K562 (cell line): ENCODE results near the gene TMCC2. TPM values are rescaled to one million over a fixed set of nuclear protein-coding genes. Genes with fewer than 3 reads are reported as not detected.
A peak's percentile ranks its signal among the peaks of the same experiment; 100 is the strongest.

Experiments
- ASH1L ChIP-seq: fragments of 450-650 bp; IDR thresholded peaks from 2 replicates; pipeline ENCODE4 v1.6.1; 2018; ENCODE audit warnings: borderline replicate concordance, mild to moderate bottlenecking, low read depth; ENCODE audit not compliant: partially characterized antibody
- CEBPG ChIP-seq, 3 experiments: fragments of 200-800 bp in 1 of 3; sonication (Bioruptor generic) in 1 of 3; sonication (generic) in 1 of 3; formaldehyde crosslinking in 1 of 3; IDR thresholded peaks in 2 of 3; conservative IDR thresholded peaks in 1 of 3; 2 replicates each; pipeline versions ENCODE4 v1.6.1 to v1.8.0; 2016 to 2022; ENCODE audit warnings: missing compliant biosample characterization in 2 of 3, missing genetic modification characterization in 2 of 3, mild to moderate bottlenecking in 1 of 3, missing genetic modification reagents in 1 of 3
- EHMT2 ChIP-seq: fragments of 450-650 bp; IDR thresholded peaks from 2 replicates; pipeline ENCODE4 v1.6.1; 2018; ENCODE audit warnings: antibody characterized with exemption
- ETS2 ChIP-seq: IDR thresholded peaks from 2 replicates; pipeline ENCODE4 v1.6.1; 2016; ENCODE audit warnings: borderline replicate concordance, missing genetic modification characterization, mild to moderate bottlenecking, moderate library complexity, missing compliant biosample characterization; ENCODE audit not compliant: poor library complexity, severe bottlenecking
- ETV5 ChIP-seq: sonication (generic); formaldehyde crosslinking; IDR thresholded peaks from 2 replicates; pipeline ENCODE4 v1.4.0; 2020; ENCODE audit warnings: low read depth, mild to moderate bottlenecking, missing genetic modification reagents
- FIP1L1 ChIP-seq: fragments of 200-400 bp; formaldehyde crosslinking; IDR thresholded peaks from 2 replicates; pipeline ENCODE4 v1.6.1; 2018; ENCODE audit warnings: mild to moderate bottlenecking, low read depth, low read length; ENCODE audit not compliant: poor library complexity, severe bottlenecking
- FOXJ2 ChIP-seq: fragments of 200-800 bp; sonication (Bioruptor generic); IDR thresholded peaks from 2 replicates; pipeline ENCODE4 v1.6.1; 2016; ENCODE audit warnings: missing genetic modification characterization, missing compliant biosample characterization
- HDAC6 ChIP-seq: IDR thresholded peaks from 2 replicates; pipeline ENCODE4 v1.6.1; 2012; ENCODE audit warnings: low read depth, mild to moderate bottlenecking, control low read depth, inconsistent platforms, low read length, moderate library complexity
- HMGN3 ChIP-seq: IDR thresholded peaks from 2 replicates; pipeline ENCODE4 v1.6.1; 2011; ENCODE audit warnings: borderline replicate concordance, low read depth, mild to moderate bottlenecking, mixed read lengths, low read length; ENCODE audit not compliant: insufficient read length; ENCODE audit errors: extremely low read depth
- HMGXB4 ChIP-seq: sonication (generic); formaldehyde crosslinking; IDR thresholded peaks from 2 replicates; pipeline ENCODE4 v1.8.1; 2023; ENCODE audit warnings: mild to moderate bottlenecking, missing genetic modification reagents
- HNRNPLL ChIP-seq: fragments of 200-400 bp; formaldehyde crosslinking; IDR thresholded peaks from 2 replicates; pipeline ENCODE4 v1.6.1; 2017; ENCODE audit warnings: low read length, low read depth, mild to moderate bottlenecking; ENCODE audit not compliant: poor library complexity, severe bottlenecking
- KAT7 ChIP-seq: sonication (generic); formaldehyde crosslinking; IDR thresholded peaks from 2 replicates; pipeline ENCODE4 v1.8.0; 2022; ENCODE audit warnings: missing genetic modification reagents, mild to moderate bottlenecking, borderline replicate concordance
- KDM5B ChIP-seq: fragments of 200-600 bp; sonication (generic); IDR thresholded peaks from 2 replicates; pipeline ENCODE4 v1.6.1; 2012; ENCODE audit warnings: low read depth, mild to moderate bottlenecking, moderate library complexity, low read length, control low read depth, inconsistent platforms; ENCODE audit not compliant: insufficient replicate concordance
- KHSRP ChIP-seq: fragments of 450-650 bp; IDR thresholded peaks from 2 replicates; pipeline ENCODE4 v1.6.1; 2017
- NRF1 ChIP-seq, 2 experiments: fragments of 450-650 bp; IDR thresholded peaks in 1 of 2; conservative IDR thresholded peaks in 1 of 2; 2 replicates each; pipeline ENCODE4 v1.6.1; 2014; ENCODE audit warnings: mild to moderate bottlenecking in 2 of 2
- POLR2AphosphoS2 ChIP-seq: IDR thresholded peaks from 2 replicates; pipeline ENCODE4 v1.6.1; 2012; ENCODE audit warnings: low read length, improper control_type of control experiment
- POLR2AphosphoS5 ChIP-seq: IDR thresholded peaks from 2 replicates; pipeline ENCODE4 v1.6.1; 2011; ENCODE audit warnings: mild to moderate bottlenecking, low read depth, low read length, moderate library complexity; ENCODE audit not compliant: control insufficient read depth, insufficient read depth
- TAL1 ChIP-seq: fragments of 450-650 bp; IDR thresholded peaks from 2 replicates; pipeline ENCODE4 v1.6.1; 2016; ENCODE audit warnings: mild to moderate bottlenecking
- THRA ChIP-seq: fragments of 450-650 bp; IDR thresholded peaks from 2 replicates; pipeline ENCODE4 v1.6.1; 2017; ENCODE audit warnings: mild to moderate bottlenecking, moderate library complexity
- XRCC3 ChIP-seq: fragments of 450-650 bp; IDR thresholded peaks from 2 replicates; pipeline ENCODE4 v1.6.1; 2017; ENCODE audit warnings: mild to moderate bottlenecking, moderate library complexity
- ZKSCAN8 ChIP-seq: fragments of 200-800 bp; sonication (Bioruptor generic); IDR thresholded peaks from 2 replicates; pipeline ENCODE4 v1.6.1; 2016; ENCODE audit warnings: missing genetic modification characterization, missing compliant biosample characterization
- ZNF140 ChIP-seq: fragments of 250-450 bp; sonication (Bioruptor Pico); IDR thresholded peaks from 2 replicates; pipeline ENCODE4 v1.8.0; 2021; ENCODE audit warnings: moderate library complexity, mild to moderate bottlenecking, inconsistent platforms
- ZNF3 ChIP-seq: fragments of 250-450 bp; sonication (Bioruptor Pico); IDR thresholded peaks from 2 replicates; pipeline ENCODE4 v1.5.0; 2021; ENCODE audit warnings: mild to moderate bottlenecking, moderate library complexity
- ZNF57 ChIP-seq: fragments of 450-650 bp; formaldehyde crosslinking; IDR thresholded peaks from 2 replicates; pipeline ENCODE4 v1.4.0; 2020; ENCODE audit warnings: mild to moderate bottlenecking, moderate library complexity
- ZNF707 ChIP-seq: fragments of 250-450 bp; sonication (Bioruptor Pico); conservative IDR thresholded peaks from 2 replicates; pipeline ENCODE4 v1.8.0; 2022; ENCODE audit warnings: inconsistent platforms, mild to moderate bottlenecking, moderate library complexity
- ZNF764 ChIP-seq: fragments of 250-450 bp; sonication (Bioruptor Pico); IDR thresholded peaks from 2 replicates; pipeline ENCODE4 v1.4.0; 2020; ENCODE audit warnings: low read depth, mild to moderate bottlenecking, moderate library complexity
- ZNF766 ChIP-seq: fragments of 200-800 bp; sonication (Bioruptor generic); conservative IDR thresholded peaks from 2 replicates; pipeline ENCODE4 v1.6.1; 2016; ENCODE audit warnings: missing genetic modification characterization, missing compliant biosample characterization
- polyA plus RNA-seq, 8 experiments: library from polyadenylated mRNA; depleted of rRNA in 4 of 8; stranded (reverse) in 5 of 8; unstranded in 3 of 8; fragments of >200 nt; fragmentation: Nextera tagmentation in 2 of 8; fragmentation: Illumina TruSeq in 1 of 8; extraction: Ambion mirVana in 2 of 8; extraction: Trizol in 1 of 8; gene quantifications; 2 replicates each; pipeline versions ENCODE4 v1.2.1 to v1.2.3, GENCODE V29; 2011 to 2014; ENCODE audit warnings: inconsistent platforms in 1 of 8, missing spikeins in 1 of 8
- total RNA-seq, 7 experiments: library from RNA; depleted of rRNA in 6 of 7; stranded (reverse); fragments of >200 nt in 6 of 7; fragmentation: Illumina TruSeq in 2 of 7; extraction: Trizol in 2 of 7; gene quantifications; 2 replicates each; pipeline versions ENCODE4 v1.2.1 to v1.2.3, GENCODE V29; 2011 to 2021; ENCODE audit warnings: low replicate concordance in 1 of 7

TMCC2 gene
- total and polyA plus RNA-seq, 9 of the 15 experiments (the other 6 are each of a cell fraction or from before 2014, with no cell fraction given) = 0.06 to 1.8 (median 0.98) TPM

GRCh38 chr1:205267306-205267902 lies 39.7 kb downstream of the TMCC2 start (continued):
- TF ChIP-seq KAT7 (CRISPR knock-in tag) (no peak), ZNF140 (CRISPR knock-in tag) (no peak), ETS2 (tag) (no peak), POLR2AphosphoS5 (no peak), NRF1 (conservative IDR thresholded peaks at IDR 0.05 in 1 of 2, IDR thresholded peaks at IDR 0.05 in 1 of 2) (no peak), FOXJ2 (tag) (no peak), HNRNPLL (no peak), EHMT2 (peak; percentile 60; the same call in 1 of the 2 replicates), ZNF3 (CRISPR knock-in tag) (no peak), FIP1L1 (no peak), THRA (no peak), ZNF707 (CRISPR knock-in tag) (no peak), ZNF764 (no peak), CEBPG (CRISPR knock-in tag; IDR thresholded peaks at IDR 0.05) (no peak), CEBPG (tag; conservative IDR thresholded peaks at IDR 0.05 in 1 of 2, IDR thresholded peaks at IDR 0.05 in 1 of 2) (no peak), ZNF766 (0 out of 2 replicates have a peak, but pooled peaks have one; percentile 34), HMGXB4 (CRISPR knock-in tag) (no peak), HMGN3 (no peak), KHSRP (no peak), POLR2AphosphoS2 (no peak), XRCC3 (no peak), ZNF57 (CRISPR knock-in tag) (no peak), ASH1L (no peak), KDM5B (peak; percentile 33), TAL1 (peak; percentile 54), ZKSCAN8 (no peak), ETV5 (peak; percentile 87), HDAC6 (no peak)
